Astrocyte (in vitro differentiated cells and primary cell): Measurements from ENCODE around the gene PPP2R2B. TPM values are rescaled to one million over a fixed set of nuclear protein-coding genes. Genes with fewer than 3 reads are reported as not detected.

Experiments
- DNase-seq: peaks from one replicate; pipeline ENCODE4 v3.0.0-alpha.2; 2010; ENCODE audit warnings: low read depth
- FAIRE-seq: peaks from 2 replicates; lab custom pipeline; 2011; peaks lifted over from hg19 to GRCh38; lab: Jason Lieb, UNC
- H2AFZ ChIP-seq: 2 replicates; pipeline ENCODE4 v1.6.0; 2012; ENCODE audit warnings: low read depth, low read length, inconsistent platforms
- H3K27ac ChIP-seq: 2 replicates; pipeline ENCODE4 v1.5.1; 2011; ENCODE audit warnings: low read depth, low read length, inconsistent platforms
- H3K27me3 ChIP-seq: 2 replicates; pipeline ENCODE4 v1.6.0; 2011; ENCODE audit warnings: low read length, inconsistent platforms; ENCODE audit not compliant: insufficient read depth
- H3K36me3 ChIP-seq: 2 replicates; pipeline ENCODE4 v1.5.1; 2011; ENCODE audit warnings: low read length, inconsistent platforms; ENCODE audit not compliant: insufficient read depth
- H3K4me1 ChIP-seq: 2 replicates; pipeline ENCODE4 v1.5.1; 2011; ENCODE audit warnings: low read length, inconsistent platforms; ENCODE audit not compliant: insufficient read depth
- H3K4me2 ChIP-seq: 2 replicates; pipeline ENCODE4 v1.6.0; 2012; ENCODE audit warnings: low read length, inconsistent platforms
- H3K4me3 ChIP-seq: 2 replicates; pipeline ENCODE4 v1.5.1; 2011; ENCODE audit warnings: low read depth, mild to moderate bottlenecking, low read length, inconsistent platforms; ENCODE audit not compliant: insufficient read depth
- H3K79me2 ChIP-seq: 2 replicates; pipeline ENCODE4 v1.6.0; 2012; ENCODE audit warnings: mild to moderate bottlenecking, low read length, inconsistent platforms; ENCODE audit not compliant: insufficient read depth
- H3K9ac ChIP-seq: 2 replicates; pipeline ENCODE4 v1.6.0; 2012; ENCODE audit warnings: mild to moderate bottlenecking, low read length, inconsistent platforms
- H3K9me3 ChIP-seq: 2 replicates; pipeline ENCODE4 v1.5.1; 2012; ENCODE audit warnings: low read depth, mild to moderate bottlenecking, low read length, inconsistent platforms; ENCODE audit not compliant: insufficient read depth
- H4K20me1 ChIP-seq: 2 replicates; pipeline ENCODE4 v1.6.0; 2012; ENCODE audit warnings: low read length, inconsistent platforms; ENCODE audit not compliant: insufficient read depth
- H3K27ac Mint-ChIP-seq: one replicate; pipeline ENCODE4 v1.8.0; 2021; ENCODE audit warnings: mild to moderate bottlenecking, mixed read lengths; ENCODE audit not compliant: unreplicated experiment
- H3K27me3 Mint-ChIP-seq: one replicate; pipeline ENCODE4 v1.8.0; 2021; ENCODE audit warnings: low read depth, mixed read lengths; ENCODE audit not compliant: unreplicated experiment
- H3K36me3 Mint-ChIP-seq: one replicate; pipeline ENCODE4 v1.8.0; 2021; ENCODE audit warnings: low read depth, mixed read lengths; ENCODE audit not compliant: unreplicated experiment
- H3K4me1 Mint-ChIP-seq: one replicate; pipeline ENCODE4 v1.8.0; 2021; ENCODE audit warnings: low read depth, mixed read lengths; ENCODE audit not compliant: unreplicated experiment
- H3K4me3 Mint-ChIP-seq: one replicate; pipeline ENCODE4 v1.8.0; 2021; ENCODE audit warnings: mild to moderate bottlenecking, moderate library complexity, mixed read lengths; ENCODE audit not compliant: unreplicated experiment
- H3K9me3 Mint-ChIP-seq: one replicate; pipeline ENCODE4 v1.8.0; 2021; ENCODE audit warnings: mild to moderate bottlenecking, mixed read lengths; ENCODE audit not compliant: unreplicated experiment
- EZH2 ChIP-seq: IDR thresholded peaks from 2 replicates; pipeline ENCODE4 v1.6.1; 2012; ENCODE audit warnings: mild to moderate bottlenecking, low read length, inconsistent platforms; ENCODE audit not compliant: insufficient read depth
- total RNA-seq: library from RNA; stranded (reverse); gene quantifications from 2 replicates; pipeline ENCODE4 v1.2.1, GENCODE V29; 2021
- TF ChIP-seq, protein P1 (sequence below): IDR thresholded peaks from 2 replicates; pipeline ENCODE4 v1.5.1; 2011; ENCODE audit warnings: low read depth, mild to moderate bottlenecking, inconsistent platforms, low read length, moderate library complexity; ENCODE audit not compliant: insufficient read depth

Gene PPP2R2B
- total RNA-seq, 1 donor from 2014 or later, result 5.2 TPM

GRCh38 chr5:146644831-146645230 is 233.7 kb downstream of the PPP2R2B start:
- Mint-ChIP-seq H3K4me1 (no peaks in the 10 kb centered on the region), H3K27ac (no peak overlapping the region), H3K4me3 (no peak overlapping the region), H3K27me3 (no peaks in the 10 kb centered on the region), H3K9me3 (no peaks in the 10 kb centered on the region), H3K36me3 (no peaks in the 10 kb centered on the region)
- H3K4me2 ChIP-seq, result no peak overlapping the region
- H3K36me3 ChIP-seq, result no peaks in the 10 kb centered on the region
- H3K4me1 ChIP-seq, result no peaks in the 10 kb centered on the region
- no peak overlapping the region for H3K9ac ChIP-seq
- H3K9me3 ChIP-seq, result no peaks in the 10 kb centered on the region
- no peak overlapping the region for H2AFZ ChIP-seq
- FAIRE-seq, result no peak
- H3K79me2 ChIP-seq, result no peaks in the 10 kb centered on the region
- no peak overlapping the region for H3K27ac ChIP-seq
- DNase-seq, result no peak
- no peak overlapping the region for H3K4me3 ChIP-seq
- H4K20me1 ChIP-seq, result no peaks in the 10 kb centered on the region
- TF ChIP-seq, protein P1, sequence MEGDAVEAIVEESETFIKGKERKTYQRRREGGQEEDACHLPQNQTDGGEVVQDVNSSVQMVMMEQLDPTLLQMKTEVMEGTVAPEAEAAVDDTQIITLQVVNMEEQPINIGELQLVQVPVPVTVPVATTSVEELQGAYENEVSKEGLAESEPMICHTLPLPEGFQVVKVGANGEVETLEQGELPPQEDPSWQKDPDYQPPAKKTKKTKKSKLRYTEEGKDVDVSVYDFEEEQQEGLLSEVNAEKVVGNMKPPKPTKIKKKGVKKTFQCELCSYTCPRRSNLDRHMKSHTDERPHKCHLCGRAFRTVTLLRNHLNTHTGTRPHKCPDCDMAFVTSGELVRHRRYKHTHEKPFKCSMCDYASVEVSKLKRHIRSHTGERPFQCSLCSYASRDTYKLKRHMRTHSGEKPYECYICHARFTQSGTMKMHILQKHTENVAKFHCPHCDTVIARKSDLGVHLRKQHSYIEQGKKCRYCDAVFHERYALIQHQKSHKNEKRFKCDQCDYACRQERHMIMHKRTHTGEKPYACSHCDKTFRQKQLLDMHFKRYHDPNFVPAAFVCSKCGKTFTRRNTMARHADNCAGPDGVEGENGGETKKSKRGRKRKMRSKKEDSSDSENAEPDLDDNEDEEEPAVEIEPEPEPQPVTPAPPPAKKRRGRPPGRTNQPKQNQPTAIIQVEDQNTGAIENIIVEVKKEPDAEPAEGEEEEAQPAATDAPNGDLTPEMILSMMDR, result no peak
- TF ChIP-seq EZH2, result no peak
- no peaks in the 10 kb centered on the region for H3K27me3 ChIP-seq

- no peaks in the 10 kb centered on the region for H3K9me3 Mint-ChIP-seq
- H3K27me3 Mint-ChIP-seq, result no peaks in the 10 kb centered on the region
- no peaks in the 10 kb centered on the region for H3K27me3 ChIP-seq
- no peaks in the 10 kb centered on the region for H3K9me3 ChIP-seq
- DNase-seq, result no peak
- H3K4me3 ChIP-seq, result no peak overlapping the region
- no peak for FAIRE-seq
- no peaks in the 10 kb centered on the region for H3K4me1 ChIP-seq
- H3K4me1 Mint-ChIP-seq, result no peaks in the 10 kb centered on the region
- no peak overlapping the region for H3K4me3 Mint-ChIP-seq
- no peaks in the 10 kb centered on the region for H4K20me1 ChIP-seq
- no peak overlapping the region for H2AFZ ChIP-seq
- H3K27ac ChIP-seq, result no peak overlapping the region
- no peak overlapping the region for H3K4me2 ChIP-seq
- no peak overlapping the region for H3K27ac Mint-ChIP-seq
- H3K9ac ChIP-seq, result no peak overlapping the region
- no peaks in the 10 kb centered on the region for H3K36me3 ChIP-seq
- H3K79me2 ChIP-seq, result no peaks in the 10 kb centered on the region
- TF ChIP-seq, protein P1, result no peak
- no peak for TF ChIP-seq EZH2
- no peaks in the 10 kb centered on the region for H3K36me3 Mint-ChIP-seq
Measured at GRCh38 chr5:146643776-146644175, 234.8 kb downstream of the PPP2R2B start.

GRCh38 chr5:146642410-146642809 is 236.1 kb downstream of the PPP2R2B start:
- H3K79me2 ChIP-seq, result no peaks in the 10 kb centered on the region
- Mint-ChIP-seq H3K27ac (no peak overlapping the region), H3K4me3 (no peak overlapping the region), H3K9me3 (no peaks in the 10 kb centered on the region), H3K36me3 (no peaks in the 10 kb centered on the region), H3K4me1 (no peaks in the 10 kb centered on the region), H3K27me3 (no peaks in the 10 kb centered on the region)
- no peak for DNase-seq
- H2AFZ ChIP-seq, result no peak overlapping the region
- FAIRE-seq, result no peak
- no peak overlapping the region for H3K4me2 ChIP-seq
- H3K4me3 ChIP-seq, result no peak overlapping the region
- H3K27me3 ChIP-seq, result no peaks in the 10 kb centered on the region
- no peak overlapping the region for H3K9ac ChIP-seq
- H3K36me3 ChIP-seq, result no peaks in the 10 kb centered on the region
- no peak overlapping the region for H3K27ac ChIP-seq
- H3K9me3 ChIP-seq, result no peaks in the 10 kb centered on the region
- TF ChIP-seq, protein P1, result no peak
- no peak for TF ChIP-seq EZH2
- no peaks in the 10 kb centered on the region for H4K20me1 ChIP-seq
- H3K4me1 ChIP-seq, result no peaks in the 10 kb centered on the region
